Ovary (tissue), 3 donors: Measurements from ENCODE around the gene DIP2C.

Source experiments
- CTCF ChIP-seq, 3 donors: fragments of 450-650 bp in 2 of 3; fragments of 200-600 bp in 1 of 3; IDR thresholded peaks; one replicate each; pipeline versions ENCODE4 v1.5.1 to v1.8.0; 2016 to 2022; ENCODE audit warnings: antibody characterized with exemption in 3 of 3, mild to moderate bottlenecking in 1 of 3
- POLR2A ChIP-seq: fragments of 450-650 bp; IDR thresholded peaks from one replicate; pipeline ENCODE4 v1.6.1; 2017; ENCODE audit warnings: antibody characterized with exemption, mild to moderate bottlenecking, moderate library complexity
- donor health status: DM: no; HTN: no; CAD: no.

DNA sequence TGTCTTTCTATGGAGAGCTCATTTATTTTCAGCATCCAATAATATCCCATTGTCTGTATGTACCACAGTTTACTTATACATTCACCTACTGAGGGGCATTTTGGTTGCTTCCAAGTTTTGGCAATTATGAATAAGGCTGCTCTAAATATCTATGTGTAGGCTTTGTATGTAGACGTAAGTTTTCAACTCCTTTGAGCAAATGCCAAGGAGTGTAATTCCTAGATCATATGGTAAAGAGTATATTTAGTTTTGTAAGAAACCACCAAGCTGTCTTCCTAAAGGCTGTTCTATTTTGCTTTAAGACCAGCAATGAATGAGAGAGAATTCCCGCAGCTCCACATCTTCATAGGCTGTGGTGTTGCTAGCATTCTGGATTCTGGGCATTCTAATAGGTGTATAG lies 259.8 kb downstream of the DIP2C start:
- TF ChIP-seq POLR2A (no peak), CTCF (IDR thresholded peaks at IDR 0.05) (no peak)
